Measurements from ENCODE around the gene KCNIP4.

KCNIP4 gene

DNA sequence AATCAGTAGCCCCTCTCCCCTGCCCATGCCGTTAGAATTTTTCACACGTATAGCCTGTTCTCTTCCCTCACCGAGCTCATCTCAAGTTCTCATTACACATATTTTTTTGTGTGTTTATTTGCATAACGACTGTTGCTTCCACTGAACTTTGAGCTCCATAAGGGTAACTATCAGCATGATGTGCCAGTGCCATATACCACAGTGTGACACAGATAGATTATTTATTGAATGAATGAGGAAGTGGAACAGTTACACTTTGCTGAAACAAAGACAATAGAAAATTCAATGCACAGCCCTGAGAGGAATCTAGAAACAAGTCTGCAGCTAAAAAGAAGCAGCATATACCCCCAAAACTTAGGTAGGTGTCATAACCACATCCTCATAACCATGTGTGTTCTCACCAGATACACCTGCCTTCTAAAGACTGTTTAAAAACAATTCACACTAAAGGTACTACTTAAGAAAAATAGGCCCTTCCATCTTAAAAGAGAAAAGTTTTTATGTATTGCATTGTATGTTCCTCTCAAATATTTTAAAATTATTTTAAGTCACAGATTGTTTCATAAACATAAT lies 858.4 kb downstream of the KCNIP4 start:
- DNase-seq (ENCODE audit: low read depth, low spot score) = no peak

DNA sequence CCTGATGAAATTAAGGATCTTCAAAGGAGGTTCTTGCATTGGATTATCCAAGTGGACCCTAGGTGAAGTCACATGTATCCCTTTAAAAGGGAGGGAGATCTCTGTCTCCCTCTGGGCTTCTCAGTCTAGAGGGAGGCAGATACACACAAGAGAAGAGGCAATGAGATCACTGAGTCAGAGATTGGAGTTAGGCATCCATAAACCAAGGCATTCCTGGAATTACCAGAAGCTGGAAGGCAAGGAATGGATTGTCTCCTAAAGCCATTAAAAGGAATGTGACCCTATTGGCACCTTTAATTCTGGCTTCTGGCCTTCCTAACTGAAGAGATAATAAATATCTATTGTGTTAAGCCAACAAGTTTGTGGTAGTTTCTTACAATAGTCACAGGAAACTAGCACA lies 865.2 kb downstream of the KCNIP4 start:
- DNase-seq (ENCODE audit: low read depth, low spot score) = no peak

DNA sequence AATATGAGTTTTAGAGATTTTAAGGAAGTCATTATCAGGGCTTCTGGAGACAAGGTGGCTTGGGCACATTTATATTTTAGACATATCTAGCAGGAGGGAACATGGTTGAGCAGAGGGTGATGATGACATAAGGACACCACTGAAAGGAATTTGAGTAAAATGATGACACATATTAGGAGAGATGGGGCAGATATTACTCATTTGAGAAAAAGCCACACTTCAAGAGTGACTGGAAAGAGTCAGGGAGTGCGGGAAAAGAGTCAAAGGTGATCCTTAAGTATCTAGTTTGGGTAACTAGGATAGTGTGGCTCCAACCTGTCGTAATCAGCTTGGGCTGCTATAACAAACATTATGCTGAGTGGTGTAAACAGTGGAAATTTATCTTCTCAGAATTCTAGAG lies 870.6 kb downstream of the KCNIP4 start:
- DNase-seq (ENCODE audit: low read depth, low spot score) = no peak

DNA sequence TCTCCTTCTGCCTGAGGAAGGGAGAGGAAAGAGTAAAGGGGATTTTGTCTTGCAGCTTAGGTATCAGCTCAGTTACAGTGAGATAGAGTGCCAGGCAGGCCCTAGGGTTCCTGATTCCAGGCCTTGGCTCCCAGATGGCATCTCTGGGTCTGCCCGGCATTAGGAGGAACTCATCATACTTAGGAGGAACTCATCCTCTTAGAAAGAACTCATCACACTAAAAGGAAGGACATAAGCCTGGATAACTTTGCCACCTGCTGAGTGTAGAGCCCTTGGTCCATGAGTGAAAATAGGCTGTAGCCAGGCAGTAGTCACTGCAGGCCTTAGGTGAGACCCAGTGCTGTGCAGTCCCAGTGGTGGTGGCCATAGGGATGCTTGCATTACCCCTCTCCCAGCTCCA lies 881.2 kb downstream of the KCNIP4 start:
- no peak for DNase-seq (ENCODE audit: low read depth, low spot score)

DNA sequence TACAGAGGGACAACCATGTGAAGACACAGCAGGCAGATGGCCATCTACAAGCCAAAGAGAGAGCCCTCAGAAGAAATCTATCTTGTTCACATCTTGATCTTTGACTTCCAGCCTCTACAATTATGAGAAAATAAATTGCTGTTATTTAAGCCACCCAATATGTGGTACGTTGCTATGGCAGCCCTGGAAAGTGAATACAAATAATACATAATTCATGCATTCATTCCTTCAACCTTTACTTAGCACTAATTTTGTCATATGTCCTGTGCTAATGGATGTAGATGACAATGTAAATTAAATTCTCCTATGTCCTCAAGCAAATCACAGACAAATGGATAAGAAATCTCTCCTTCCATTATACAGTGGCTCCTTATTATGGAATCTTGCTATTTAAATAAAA lies 886.7 kb downstream of the KCNIP4 start:
- DNase-seq (ENCODE audit: low read depth, low spot score) = no peak

DNA sequence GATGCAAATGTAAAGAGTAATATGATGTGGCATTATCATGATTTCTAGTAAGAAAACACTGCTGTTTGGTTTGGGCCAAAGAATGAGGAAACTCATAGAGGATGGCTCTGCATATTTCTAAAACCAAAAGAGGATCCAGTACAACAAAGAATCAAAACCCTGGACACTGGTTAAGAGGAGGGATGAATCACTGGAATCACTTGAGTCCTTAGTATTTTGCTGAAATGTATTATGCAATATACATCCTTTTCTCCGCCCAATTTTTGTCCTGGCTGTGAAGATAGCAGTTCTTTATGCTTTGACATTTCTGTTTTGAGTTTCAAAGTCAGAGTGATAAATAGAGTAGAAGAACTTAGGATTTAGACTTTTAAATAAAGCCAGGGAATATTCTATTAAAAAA lies 902.4 kb downstream of the KCNIP4 start:
- no peak for DNase-seq (ENCODE audit: low read depth, low spot score)

DNA sequence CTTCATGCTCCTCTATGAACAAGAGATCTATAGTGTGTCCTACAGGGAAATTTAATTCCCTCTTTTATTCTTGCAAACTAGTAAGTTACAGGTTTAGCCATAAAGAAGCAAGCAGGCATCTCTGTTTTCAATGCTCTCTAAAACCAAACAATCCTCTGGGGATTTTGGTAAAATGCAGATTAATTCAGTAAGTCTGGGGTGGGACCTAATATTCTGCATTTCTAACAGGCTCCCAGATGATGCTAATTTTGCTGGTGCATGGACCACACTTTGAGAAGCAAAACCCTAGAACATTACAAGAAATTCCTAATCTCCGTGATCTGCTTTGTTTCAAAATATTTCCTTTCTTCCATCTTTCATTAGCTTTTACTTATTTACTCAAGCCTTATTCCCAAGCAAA lies 903.5 kb downstream of the KCNIP4 start:
- no peak for DNase-seq (ENCODE audit: low read depth, low spot score)

DNA sequence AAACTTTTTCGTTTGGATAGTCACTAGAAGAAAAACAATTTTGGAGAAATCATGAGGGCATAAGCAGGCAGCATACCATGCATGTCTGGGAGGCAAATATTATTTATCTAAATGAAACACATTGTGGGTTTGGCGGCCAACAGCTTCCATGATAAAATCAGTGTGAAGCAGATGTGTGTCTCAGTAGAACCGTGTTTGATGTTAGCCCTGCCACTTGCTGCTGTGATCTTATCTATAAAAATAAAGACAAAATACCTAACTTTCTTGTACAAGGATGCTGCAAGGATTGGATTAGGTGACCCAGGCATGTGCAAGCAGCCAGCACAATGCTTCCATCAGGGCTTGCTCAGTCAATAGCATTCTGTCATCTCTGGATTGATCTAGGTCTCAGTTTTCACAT lies 906.9 kb downstream of the KCNIP4 start:
- DNase-seq (ENCODE audit: low read depth, low spot score) = no peak

DNA sequence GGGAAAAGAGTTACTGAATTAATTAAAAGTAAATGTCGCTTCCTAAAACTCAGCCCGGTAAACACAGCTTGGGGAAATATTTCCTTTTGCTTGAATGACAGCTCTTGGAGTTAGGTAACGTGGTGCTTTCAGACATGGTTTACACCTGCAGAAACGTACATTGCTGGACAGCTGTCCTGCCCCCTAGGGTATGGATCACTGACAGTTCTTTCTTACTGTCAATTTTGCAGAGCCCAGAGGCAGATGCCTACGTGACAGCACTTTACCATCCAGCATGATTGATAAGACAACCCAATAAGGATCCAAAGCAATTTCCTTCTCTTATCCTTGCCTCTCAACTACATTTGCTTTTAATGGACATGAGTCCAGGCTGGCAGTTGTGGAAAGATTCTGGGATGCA lies 913.8 kb downstream of the KCNIP4 start:
- no peak for DNase-seq (ENCODE audit: low read depth, low spot score)

DNA sequence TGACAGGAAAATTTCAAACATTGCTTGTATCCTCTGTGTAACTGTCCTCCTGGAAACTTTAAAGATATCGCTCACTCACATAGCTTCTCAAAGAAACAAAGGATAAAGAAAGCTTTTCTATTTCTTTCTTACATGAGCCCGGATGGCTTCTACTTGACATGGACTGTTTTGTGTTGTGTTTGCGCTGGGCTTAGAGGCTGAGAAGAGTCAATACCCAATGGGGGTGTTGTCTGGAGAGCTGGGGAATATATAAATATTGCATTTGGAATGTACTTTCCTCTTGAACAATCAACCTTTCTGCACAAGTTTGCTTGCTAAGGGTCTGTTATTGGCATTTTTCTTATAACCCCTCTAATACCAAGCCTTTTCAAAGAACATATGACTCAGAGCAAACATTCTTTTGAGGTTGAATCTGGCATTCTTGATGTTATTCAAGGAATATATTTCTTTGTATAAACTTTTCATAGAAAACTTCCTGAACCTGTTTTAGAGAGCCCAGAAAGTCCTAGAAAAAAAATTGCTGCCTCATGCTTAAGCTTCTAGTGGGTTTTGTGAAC lies 916.4 kb downstream of the KCNIP4 start:
- DNase-seq (ENCODE audit: low read depth, low spot score) = no peak

DNA sequence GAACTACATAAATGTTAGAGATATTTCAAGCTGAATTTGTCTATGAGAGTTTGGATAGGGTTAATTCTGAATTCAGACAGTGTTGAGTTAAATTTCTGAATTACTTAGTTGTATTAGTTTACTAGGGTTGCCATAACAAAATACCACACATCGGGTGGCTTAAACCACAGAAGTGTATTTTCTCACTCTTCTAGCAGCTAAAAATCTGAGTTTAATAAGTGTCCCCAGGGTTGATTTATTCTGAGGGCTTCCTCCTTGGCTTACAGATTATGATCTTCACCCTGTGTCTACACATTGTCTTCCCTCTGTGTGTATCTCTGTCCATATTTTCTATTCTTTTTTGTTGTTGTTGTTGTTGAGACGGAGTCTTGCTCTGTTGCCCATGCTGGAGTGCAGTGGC lies 929.8 kb downstream of the KCNIP4 start:
- DNase-seq (ENCODE audit: low read depth, low spot score) = no peak

DNA sequence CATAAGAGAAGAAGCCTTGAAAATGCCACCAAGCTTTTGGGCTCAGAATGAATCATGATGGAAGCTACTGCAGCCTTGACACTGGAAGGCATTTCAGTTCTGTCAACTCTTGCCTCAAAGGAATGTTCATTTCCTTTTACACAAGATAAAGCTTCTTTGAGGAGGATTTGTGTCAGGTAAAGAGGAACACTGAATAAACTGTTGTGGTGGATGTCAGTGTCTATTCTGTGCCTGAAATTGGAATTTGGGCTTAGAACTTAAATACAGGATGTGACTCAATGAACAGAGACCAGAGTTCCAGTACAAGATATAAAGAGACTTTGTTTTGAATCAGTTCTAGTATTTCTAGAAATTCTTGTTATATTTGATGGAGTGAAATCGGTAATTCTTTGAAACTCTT lies 935.1 kb downstream of the KCNIP4 start:
- DNase-seq (ENCODE audit: low read depth, low spot score) = no peak

DNA sequence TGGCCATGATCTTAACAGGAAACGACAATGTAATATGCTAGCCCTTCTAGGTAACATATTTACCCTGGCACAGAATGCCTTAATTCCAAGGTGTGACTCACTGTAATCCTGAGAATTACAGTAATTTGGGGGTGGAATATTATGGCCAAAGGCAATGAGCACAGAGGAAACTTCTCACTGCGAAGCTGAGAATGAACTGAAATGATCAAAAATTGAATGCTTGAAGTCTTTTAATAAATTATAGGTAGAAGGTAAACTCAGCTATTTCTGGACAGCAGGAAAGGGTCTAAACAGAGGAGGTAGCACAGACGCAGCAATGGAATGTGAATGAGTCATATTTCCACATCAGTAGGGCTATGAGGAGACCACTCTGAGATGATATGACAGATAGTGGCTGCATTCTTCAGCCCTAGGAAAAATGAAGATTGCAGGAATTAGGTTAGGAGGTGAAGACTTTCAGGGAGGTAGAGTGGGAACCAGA lies 935.7 kb downstream of the KCNIP4 start:
- DNase-seq (ENCODE audit: low read depth, low spot score) = no peak

DNA sequence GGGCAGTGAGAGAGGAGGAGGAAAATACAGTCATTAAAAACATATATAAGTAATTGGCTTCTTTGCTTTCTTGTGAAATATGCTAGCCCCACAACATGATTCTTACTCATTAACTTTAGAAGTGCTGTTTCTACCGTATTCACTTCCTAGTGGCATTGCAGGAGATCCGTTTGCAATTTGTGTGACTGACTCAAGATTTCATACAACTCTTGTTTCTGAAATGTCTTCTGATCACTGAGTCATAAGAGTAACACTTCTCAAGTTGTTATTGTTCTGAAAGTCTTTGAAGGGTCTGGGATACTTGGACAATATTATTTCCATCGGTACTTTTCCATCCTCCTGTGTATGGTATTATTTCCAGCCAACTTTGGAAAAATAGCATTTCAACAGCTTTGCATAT lies 937.5 kb downstream of the KCNIP4 start:
- DNase-seq (ENCODE audit: low read depth, low spot score) = no peak

DNA sequence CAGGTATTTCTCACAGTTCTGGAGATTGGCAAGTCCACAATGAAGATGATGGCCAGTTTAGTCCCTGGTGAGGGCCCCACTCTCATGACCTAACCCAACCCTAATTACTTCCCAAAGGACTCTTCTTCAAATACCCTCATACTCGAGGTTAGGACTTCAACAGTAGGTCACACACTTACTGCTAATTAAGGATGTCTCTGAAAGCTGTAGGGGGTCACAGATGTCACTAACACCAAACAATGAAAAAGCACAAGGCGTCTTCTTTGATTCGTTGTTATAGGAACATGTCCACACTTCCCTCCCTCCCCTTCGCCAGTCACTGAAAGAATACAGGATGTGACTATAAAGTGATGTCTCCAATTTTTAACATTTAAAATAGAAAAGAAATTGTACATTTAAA lies 938.6 kb downstream of the KCNIP4 start:
- DNase-seq (ENCODE audit: low read depth, low spot score) = no peak

DNA sequence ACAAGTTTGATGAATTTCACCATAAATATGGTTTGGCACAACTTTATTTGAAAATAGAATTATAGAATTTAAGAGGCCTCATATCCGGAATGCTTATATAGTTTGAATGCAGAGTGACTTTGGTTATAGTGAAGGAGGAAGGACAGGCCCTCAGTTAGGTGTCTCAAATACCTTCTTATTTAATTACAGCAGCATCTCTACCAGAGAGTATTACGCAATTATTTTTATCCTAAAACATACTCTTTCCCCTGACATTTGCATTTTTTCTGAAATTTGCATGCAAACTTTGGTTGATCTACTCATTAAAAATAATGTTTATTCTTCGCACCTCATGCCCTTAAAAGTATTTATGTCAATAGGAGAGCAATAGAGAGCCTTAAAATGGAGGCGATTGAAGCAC lies 942.9 kb downstream of the KCNIP4 start:
- no peak for DNase-seq (ENCODE audit: low read depth, low spot score)

DNA sequence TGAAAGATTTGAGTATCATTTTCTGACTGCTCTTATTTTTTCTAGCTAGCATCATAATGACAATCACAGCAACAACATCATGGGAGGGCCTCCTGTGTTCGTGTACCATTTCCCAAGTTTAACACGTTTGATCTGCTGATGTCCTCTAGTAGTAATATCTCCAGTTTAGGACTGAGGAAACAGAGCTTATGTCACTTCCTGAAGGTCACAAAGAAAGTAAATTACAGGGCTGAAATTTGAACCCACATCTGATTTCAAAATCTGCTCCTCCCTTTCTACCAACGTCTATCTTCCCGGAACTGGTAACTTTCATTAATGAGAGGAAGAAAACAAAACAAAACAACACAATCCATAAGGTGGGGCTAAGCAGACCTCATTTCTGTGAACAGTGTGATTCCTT lies 945.6 kb downstream of the KCNIP4 start:
- DNase-seq (ENCODE audit: low read depth, low spot score) = no peak

DNA sequence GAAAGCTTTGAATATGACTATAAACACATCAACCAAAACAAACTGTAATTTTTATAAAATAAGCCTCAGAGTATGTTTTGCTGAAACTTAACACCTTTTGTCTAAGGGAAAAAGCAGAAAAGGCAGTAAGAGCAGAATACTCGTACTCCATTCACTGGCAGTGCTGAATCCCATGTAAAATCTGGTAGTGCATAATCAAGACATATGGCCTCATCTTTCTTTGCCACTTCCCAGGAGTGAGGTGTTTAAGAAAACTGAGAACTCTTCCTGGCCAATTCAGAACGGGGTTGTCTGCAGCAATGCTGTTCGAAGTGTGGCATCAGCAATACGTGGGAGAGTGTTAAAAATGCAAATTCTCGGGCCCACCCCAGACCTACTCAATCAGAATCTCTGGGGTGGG lies 946.3 kb downstream of the KCNIP4 start:
- DNase-seq (ENCODE audit: low read depth, low spot score) = no peak

DNA sequence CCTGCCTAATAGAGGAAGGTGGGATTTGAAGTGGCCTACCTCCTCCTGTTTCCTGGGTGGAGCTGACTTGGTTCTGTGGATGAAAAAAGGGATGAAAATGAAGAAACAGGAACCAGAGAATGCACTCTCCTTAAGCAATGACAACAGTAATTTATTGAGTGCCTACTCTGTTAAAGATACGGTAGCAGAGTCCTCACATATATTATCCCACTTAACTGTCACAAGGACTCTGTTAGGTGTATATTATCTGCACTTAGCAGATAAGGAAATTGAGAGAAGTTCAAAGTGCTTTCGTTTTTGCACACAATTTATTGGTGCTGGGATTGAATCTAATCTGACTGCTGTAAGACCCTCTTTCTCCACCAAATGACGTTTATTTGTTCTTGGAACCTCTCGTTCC lies 947.1 kb downstream of the KCNIP4 start:
- DNase-seq (ENCODE audit: low read depth, low spot score) = no peak

DNA sequence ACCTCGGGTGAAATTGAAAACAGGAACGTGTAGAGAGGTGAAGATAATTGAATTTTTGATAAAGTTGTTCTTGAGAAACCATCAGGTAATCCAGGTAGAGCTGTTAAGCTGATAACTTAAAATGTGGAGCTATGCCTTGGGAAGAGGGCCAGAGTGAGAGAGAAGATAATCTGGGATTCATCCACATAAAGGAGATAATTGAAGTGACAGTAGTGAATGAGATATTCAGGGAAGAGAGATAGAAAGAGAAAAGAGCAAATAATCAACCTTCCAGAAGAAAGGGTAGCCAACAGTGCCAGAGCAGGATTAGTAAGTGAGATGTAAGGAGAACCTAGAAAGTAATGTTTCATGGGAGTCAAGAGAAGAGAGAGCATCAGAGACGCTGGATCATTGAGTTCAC lies 950.7 kb downstream of the KCNIP4 start:
- no peak for DNase-seq (ENCODE audit: low read depth, low spot score)

DNA sequence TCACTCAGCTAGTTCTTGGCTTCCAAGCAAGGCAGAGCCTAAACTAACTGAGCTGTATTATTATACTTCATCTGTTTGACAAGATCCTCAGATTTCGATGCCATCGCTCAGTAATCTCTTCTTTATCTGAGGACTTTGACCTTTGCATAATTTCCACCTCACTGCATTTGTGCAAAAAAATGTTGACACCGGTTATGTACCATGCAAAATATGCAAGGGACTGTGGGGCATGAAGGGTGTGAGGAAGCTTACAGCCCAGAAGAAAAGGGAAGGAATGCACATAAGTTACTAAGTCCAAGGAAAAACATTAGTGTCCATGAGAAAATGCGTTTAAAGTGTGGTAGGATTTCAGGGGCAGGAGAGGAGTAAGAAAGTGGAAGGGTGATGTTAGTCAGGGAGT lies 953.0 kb downstream of the KCNIP4 start:
- DNase-seq (ENCODE audit: low read depth, low spot score) = no peak

DNA sequence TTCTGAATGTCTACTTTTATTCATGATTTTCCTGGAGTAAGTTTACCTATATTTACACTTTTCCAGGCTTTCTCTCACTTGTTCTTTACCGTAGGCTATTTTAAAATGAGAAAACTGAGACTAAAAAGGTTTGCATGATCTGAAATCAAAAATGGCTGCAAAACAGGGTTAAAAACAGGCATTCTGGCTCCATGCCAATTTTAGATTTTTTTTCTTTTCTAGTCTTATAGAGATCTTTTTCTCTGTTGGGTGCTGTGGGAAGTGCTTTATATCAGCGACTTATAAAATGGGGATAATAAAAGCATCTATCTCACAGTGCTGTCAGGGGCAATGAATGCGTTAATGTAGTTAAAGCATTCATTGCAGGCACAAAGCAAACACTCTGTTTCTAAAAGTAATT lies 953.6 kb downstream of the KCNIP4 start:
- DNase-seq (ENCODE audit: low read depth, low spot score) = no peak

DNA sequence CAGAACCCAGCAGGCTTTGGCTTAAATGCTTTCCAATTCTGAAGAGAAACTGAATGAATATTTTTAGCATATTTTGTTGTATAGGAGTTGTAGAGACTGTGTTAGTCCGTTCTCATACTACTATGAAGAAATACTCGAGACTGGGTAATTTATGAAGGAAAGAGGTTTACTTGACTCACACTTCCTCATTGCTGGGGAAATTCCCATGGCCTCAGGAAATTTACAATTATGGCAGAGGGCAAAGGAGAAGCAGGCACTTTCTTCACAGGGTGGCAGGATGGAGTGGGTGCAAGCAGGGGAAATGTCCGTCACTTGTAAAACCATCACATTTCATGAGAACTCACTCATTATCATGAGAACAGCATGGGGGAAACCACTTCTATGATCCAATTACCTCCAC lies 956.6 kb downstream of the KCNIP4 start:
- DNase-seq (ENCODE audit: low read depth, low spot score) = no peak

DNA sequence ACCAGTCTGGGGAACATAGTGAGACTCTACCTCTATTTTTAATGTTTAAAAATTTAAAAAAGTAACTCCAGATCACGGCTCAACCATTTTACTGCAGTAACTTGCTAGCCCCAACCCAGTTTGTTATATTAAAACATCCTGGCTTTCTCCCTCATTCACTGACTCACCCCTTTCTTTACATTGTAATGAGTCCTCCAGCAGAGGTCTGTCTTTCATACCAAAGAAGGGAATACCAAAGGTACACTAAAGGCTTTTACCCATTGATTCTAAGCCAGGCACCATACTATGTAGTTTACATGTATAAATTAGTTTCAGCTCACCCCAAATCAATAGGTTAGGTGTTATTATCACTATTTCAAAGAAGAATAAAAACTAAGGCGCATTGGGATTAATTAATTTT lies 961.4 kb downstream of the KCNIP4 start:
- DNase-seq (ENCODE audit: low read depth, low spot score) = no peak
